Measurements from ENCODE around the gene MAP2K3.
"Not testable (repeated sequence)": the region's sequence is repeated elsewhere in the genome, so short reads cannot be mapped to it uniquely, and the experiment has no call there.

- not testable (repeated sequence) for TF ChIP-seq POLR2A (IDR thresholded peaks at IDR 0.05)
- TF ChIP-seq, protein P1, sequence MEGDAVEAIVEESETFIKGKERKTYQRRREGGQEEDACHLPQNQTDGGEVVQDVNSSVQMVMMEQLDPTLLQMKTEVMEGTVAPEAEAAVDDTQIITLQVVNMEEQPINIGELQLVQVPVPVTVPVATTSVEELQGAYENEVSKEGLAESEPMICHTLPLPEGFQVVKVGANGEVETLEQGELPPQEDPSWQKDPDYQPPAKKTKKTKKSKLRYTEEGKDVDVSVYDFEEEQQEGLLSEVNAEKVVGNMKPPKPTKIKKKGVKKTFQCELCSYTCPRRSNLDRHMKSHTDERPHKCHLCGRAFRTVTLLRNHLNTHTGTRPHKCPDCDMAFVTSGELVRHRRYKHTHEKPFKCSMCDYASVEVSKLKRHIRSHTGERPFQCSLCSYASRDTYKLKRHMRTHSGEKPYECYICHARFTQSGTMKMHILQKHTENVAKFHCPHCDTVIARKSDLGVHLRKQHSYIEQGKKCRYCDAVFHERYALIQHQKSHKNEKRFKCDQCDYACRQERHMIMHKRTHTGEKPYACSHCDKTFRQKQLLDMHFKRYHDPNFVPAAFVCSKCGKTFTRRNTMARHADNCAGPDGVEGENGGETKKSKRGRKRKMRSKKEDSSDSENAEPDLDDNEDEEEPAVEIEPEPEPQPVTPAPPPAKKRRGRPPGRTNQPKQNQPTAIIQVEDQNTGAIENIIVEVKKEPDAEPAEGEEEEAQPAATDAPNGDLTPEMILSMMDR (IDR thresholded peaks at IDR 0.05): not testable (repeated sequence)
These were observed 62.2 kb downstream of the MAP2K3 start for GRCh38 chr17:21346651-21347250.
